Activated T-helper 2 cell treated with anti-CD3 and anti-CD28 coated beads, Interferon-gamma antibody, Interleukin-2, Interleukin-4, amounts not matched to agents 10 μg/mL and 5 μg/mL and 100 μg/mL, durations not matched to agents 14 hours and 24 hours and 36 hours (primary cell): ENCODE results near the gene ANKRD34B. TPM values are rescaled to one million over a fixed set of nuclear protein-coding genes. Genes with fewer than 3 reads are reported as not detected.
A peak's percentile ranks its signal among the peaks of the same experiment; 100 is the strongest.

Source experiments
- DNase-seq: peaks from one replicate; pipeline ENCODE4 v3.0.0; 2021; ENCODE audit warnings: low spot score
- H3K27ac Mint-ChIP-seq: one replicate; pipeline ENCODE4 v1.8.0; 2021; ENCODE audit warnings: mixed read lengths
- H3K27me3 Mint-ChIP-seq: one replicate; pipeline ENCODE4 v1.8.0; 2021; ENCODE audit warnings: low read depth, mixed read lengths
- H3K36me3 Mint-ChIP-seq: one replicate; pipeline ENCODE4 v1.8.0; 2021; ENCODE audit warnings: low read depth, mixed read lengths
- H3K4me1 Mint-ChIP-seq: one replicate; pipeline ENCODE4 v1.8.0; 2021; ENCODE audit warnings: low read depth, mixed read lengths
- H3K4me3 Mint-ChIP-seq: one replicate; pipeline ENCODE4 v1.8.0; 2021; ENCODE audit warnings: low read depth, mild to moderate bottlenecking, moderate library complexity, mixed read lengths
- H3K9me3 Mint-ChIP-seq: one replicate; pipeline ENCODE4 v1.8.0; 2021; ENCODE audit warnings: mixed read lengths
- intact Hi-C: fragments of 100-400 bp; cut with micrococcal nuclease; formaldehyde crosslinking; loops from one replicate; pipeline ENCODE4 v1.15.1; 2023
- total RNA-seq: library from RNA; stranded (reverse); gene quantifications from 2 replicates; pipeline ENCODE4 v1.2.3, GENCODE V29; 2022

Gene ANKRD34B
- total RNA-seq: not detected in 2 replicates

DNA sequence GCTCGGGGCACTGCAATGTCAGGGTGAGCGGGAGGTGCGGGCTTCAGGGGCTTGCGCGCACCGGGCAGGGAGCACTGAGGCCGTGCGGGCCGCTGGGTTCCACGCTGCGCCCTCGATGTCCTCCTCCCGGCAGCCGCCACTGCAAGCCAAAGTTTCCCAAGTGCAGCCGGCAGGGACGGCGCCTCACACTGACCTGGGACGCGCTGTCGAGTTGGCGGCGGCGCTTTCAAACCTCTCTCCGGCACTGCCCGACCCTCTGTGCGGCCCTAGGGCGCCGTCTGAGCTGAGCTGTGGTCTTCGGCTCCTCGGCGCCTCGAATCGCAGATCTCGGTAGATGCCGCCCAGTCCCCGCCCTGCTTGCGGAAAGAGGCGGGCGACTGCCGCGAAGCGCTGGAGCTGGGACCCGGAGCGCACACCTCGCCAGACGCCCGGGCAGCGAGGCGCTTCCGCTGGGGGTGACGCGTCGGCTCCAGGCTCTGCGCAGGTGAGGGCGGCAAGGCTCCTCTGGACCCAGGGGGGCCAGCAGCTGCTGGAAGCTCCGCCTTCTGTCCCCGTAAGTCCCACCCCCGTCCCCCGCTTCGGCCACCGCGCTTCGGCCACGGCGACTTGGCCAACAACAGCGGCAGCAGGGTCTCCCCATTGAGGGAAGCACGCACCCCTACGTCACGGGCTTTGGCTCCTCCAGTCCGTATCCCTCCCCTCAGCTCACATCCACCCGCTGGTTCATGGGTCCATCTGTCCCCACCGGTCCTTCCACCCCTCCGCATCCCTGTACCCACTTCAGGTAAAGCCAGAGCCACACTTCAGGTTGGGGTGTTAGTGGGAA is at the start of gene ANKRD34B:
TSS of gene ANKRD34B (minus strand) at position 320 of the 826 bp plus-strand sequence. CDS start 10,261 bp downstream, outside the sequence.
- Mint-ChIP-seq H3K27ac (no peak within 1 kb of the TSS), H3K4me3 (peak within 1 kb of the TSS; percentile 67), H3K36me3 (no peaks in the 10 kb centered on the region), H3K4me1 (no peaks in the 10 kb centered on the region), H3K9me3 (no peaks in the 10 kb centered on the region), H3K27me3 (peaks cover 60% of the 10 kb centered on the region)
- DNase-seq: peak; percentile 39
- intact Hi-C loops: no loop called here

DNA sequence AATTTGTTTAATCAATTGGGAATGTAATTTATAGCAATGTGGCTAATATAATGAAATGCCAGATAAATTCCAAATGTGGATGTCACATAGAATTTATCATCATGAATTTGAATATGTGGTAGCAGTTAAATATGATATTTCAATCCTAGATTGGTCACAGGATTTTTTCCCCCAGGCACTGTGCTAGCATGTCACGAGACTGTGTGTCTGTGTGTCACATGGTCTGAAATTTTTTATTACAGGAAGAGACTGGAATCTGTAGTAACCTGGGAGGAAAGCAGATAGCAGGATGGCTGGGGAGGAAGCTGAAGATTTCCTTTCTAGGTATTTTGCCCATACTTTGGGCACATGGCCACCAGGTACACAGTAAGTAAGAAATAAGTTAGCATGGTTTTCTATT is 49.0 kb upstream of the ANKRD34B start:
- no peak for DNase-seq
- Mint-ChIP-seq H3K27ac (no peak overlapping the region), H3K4me1 (peaks cover 6% of the 10 kb centered on the region), H3K9me3 (no peaks in the 10 kb centered on the region), H3K4me3 (no peak overlapping the region), H3K36me3 (peaks cover 16% of the 10 kb centered on the region), H3K27me3 (no peaks in the 10 kb centered on the region)
- intact Hi-C loops: no loop called here

DNA sequence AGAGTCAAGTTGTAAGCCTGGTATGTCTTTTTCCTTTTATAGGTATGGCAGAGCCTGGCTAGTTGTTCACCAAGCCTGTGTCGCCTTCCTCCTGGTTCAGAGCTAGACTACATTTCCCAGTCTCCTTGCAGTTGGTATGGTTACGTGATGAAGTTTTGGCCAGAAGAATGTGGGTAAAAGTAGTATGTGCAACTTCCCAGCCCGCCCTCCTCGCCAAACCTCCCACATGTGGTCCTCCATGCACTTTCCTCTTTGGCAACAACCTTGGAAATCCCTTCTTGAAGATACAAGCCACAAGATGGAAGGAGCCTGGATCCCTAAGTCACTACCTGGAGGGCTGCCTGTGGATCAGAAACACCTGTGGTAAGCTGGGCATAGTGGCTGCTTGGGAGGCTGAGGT is 48.4 kb upstream of the ANKRD34B start:
- Mint-ChIP-seq H3K4me3 (no peak overlapping the region), H3K9me3 (no peaks in the 10 kb centered on the region), H3K4me1 (peaks cover 6% of the 10 kb centered on the region), H3K27ac (no peak overlapping the region), H3K36me3 (peaks cover 16% of the 10 kb centered on the region), H3K27me3 (no peaks in the 10 kb centered on the region)
- intact Hi-C loops: no loop called here
- no peak for DNase-seq

DNA sequence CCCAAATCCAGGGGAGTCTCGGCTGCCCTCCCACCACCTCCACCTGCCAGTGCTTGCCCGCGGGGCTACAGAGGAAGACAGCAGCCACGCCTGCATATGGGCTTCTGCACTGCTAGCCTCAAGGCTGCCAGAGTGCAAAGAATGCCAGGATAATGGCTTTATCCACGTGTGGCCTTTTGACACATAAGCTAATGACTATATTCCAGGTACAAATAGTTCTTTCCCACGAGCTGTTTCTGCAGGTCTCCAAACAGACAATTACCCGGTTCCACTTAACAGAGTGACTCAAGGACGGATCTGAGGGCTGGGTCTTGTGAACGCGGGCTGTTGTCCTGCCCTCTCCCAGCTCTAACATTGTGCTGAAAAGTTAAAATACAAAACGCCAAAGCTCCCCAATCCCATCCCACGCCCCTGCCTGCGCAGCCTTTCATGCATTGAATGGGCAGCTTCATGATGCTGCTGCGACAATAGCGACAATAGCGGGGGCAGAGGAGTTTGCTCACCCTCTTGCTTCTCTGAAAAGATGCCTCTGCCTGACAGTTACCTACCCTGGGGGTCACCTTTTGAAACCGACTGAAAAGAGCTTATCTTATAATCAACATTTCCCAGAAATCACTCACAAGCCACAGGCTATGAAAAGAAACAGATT is 45.3 kb upstream of the ANKRD34B start:
- Mint-ChIP-seq H3K4me1 (peaks cover 6% of the 10 kb centered on the region), H3K27me3 (no peaks in the 10 kb centered on the region), H3K4me3 (no peak overlapping the region), H3K9me3 (no peaks in the 10 kb centered on the region), H3K27ac (no peak overlapping the region), H3K36me3 (peaks cover 4% of the 10 kb centered on the region)
- intact Hi-C loops: no loop called here
- no peak for DNase-seq

DNA sequence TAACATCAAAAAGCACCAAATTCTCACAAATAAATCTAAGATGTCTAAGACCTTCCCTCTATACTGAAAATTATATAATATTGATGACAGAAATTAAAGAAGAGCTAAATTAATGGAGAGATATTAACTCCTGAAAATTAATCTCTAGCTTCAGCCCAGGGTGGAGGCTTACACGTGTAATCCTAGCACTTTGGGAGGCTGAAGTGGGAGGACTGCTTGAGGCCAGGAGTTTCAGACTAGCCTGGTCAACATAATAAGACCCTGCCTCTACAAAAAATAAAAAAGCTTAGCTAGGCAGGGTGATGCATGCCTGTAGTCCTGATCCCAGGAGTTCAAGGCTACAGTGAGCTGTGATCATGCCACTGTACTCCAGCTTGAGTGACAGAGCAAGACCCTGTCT is 39.6 kb upstream of the ANKRD34B start:
- Mint-ChIP-seq H3K4me3 (no peak overlapping the region), H3K9me3 (peaks cover 10% of the 10 kb centered on the region), H3K36me3 (peaks cover 3% of the 10 kb centered on the region), H3K27ac (no peak overlapping the region), H3K27me3 (no peaks in the 10 kb centered on the region), H3K4me1 (peaks cover 3% of the 10 kb centered on the region)
- DNase-seq: no peak
- intact Hi-C loops: no loop called here

DNA sequence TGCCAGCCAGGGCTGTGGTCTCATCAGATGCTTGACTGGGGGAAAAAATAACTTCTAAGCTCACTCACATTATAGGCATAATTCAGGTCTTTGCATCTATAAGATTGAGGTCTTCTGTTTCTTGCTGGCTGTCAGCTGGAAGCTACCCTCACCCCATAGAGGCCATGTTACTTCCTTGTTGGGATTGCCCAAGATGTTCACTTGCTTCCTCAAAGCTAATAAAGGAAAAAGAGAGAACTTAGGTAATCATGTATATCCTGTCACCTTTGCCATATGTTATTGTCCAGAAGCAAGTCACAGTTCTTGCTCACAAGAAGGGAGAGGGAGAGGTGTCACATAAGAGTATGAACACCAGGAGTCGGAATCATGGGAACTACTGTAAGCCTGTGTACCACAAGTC is 38.7 kb upstream of the ANKRD34B start:
- intact Hi-C loops: no loop called here
- H3K27me3 Mint-ChIP-seq: no peaks in the 10 kb centered on the region
- no peak overlapping the region for H3K27ac Mint-ChIP-seq
- H3K4me3 Mint-ChIP-seq: no peak overlapping the region
- H3K4me1 Mint-ChIP-seq: peaks cover 3% of the 10 kb centered on the region
- peaks cover 10% of the 10 kb centered on the region for H3K9me3 Mint-ChIP-seq
- peaks cover 3% of the 10 kb centered on the region for H3K36me3 Mint-ChIP-seq
- no peak for DNase-seq

DNA sequence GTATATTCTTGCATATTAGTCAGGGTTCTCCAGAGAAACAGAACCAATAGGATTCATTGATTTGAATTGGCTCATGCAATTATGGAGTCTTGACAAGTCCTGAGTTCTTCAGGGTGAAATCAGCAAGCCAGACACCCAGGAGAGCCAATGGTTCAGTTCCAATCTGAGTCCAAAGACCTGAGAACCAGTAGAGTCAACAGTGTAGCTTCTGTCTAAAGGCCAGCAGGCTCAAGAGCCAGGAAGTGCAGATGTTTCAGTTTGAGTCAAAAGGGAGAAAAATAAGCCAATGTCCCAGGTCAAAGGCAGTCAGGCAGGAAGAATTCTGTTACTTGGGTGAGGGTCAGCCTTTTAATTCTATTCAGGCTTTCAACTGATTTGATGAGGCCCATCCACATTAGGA is 37.8 kb upstream of the ANKRD34B start:
- peaks cover 10% of the 10 kb centered on the region for H3K9me3 Mint-ChIP-seq
- H3K4me1 Mint-ChIP-seq: peaks cover 3% of the 10 kb centered on the region
- no peak for DNase-seq
- intact Hi-C loops: no loop called here
- H3K27me3 Mint-ChIP-seq: no peaks in the 10 kb centered on the region
- no peak overlapping the region for H3K27ac Mint-ChIP-seq
- H3K4me3 Mint-ChIP-seq: no peak overlapping the region
- peaks cover 3% of the 10 kb centered on the region for H3K36me3 Mint-ChIP-seq

DNA sequence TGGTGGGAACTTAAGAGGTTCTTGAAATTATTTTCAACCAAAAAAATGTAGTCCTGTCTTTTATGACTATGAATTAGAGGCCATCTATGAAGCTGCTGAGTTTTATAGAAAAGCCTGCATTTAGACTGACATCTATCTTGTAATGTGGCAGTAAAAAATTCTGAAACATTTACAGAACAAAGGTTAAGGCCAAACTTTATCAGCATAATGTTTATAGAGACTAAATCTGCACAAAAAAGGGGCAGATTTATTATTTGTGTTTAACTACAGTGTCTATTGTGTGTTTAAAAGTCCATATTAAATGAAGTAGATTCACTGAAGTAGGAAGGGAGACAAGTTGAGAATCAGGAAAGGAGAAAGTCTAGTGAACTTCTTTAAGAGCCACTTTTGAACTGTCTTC is 37.3 kb upstream of the ANKRD34B start:
- Mint-ChIP-seq H3K4me3 (no peak overlapping the region), H3K27me3 (no peaks in the 10 kb centered on the region), H3K4me1 (peaks cover 3% of the 10 kb centered on the region), H3K36me3 (peaks cover 3% of the 10 kb centered on the region), H3K9me3 (peaks cover 10% of the 10 kb centered on the region), H3K27ac (no peak overlapping the region)
- intact Hi-C loops: no loop called here
- DNase-seq: no peak

DNA sequence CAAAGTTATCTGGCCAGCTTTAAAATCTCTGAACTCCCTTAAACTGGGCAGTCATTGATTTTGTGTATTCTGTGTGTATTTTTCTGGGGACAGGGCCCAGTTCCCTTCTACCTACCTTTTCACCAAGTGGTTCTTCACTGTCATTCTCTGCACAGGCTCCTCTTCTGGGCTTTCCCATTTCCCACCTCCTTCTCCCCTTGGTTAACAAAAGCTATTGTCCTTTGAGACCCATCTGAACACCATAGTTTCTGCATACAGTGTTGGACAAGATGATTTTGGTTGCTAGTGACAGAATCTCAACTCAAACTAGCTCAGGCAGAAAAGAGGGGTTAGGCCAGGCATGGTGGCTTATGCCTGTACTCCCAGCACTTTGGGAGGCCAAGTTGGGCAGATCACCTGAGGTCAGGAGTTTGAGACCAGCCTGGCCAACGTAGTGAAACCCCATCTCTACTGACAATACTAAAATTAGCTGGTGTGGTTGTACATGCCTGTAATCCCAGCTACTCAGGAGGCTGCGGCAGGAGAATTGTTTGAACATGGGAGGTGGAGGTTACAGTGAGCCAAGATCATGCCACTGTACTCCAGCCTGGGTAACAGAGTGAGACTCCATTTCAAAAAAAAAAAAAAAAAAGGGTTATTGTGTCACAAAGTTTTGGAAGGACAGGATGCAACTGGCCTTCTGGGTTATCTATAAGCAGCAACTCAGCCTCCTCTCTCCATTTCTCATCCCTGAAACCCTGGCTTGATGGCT is 31.0 kb upstream of the ANKRD34B start:
- intact Hi-C loops: no loop called here
- H3K4me1 Mint-ChIP-seq: no peaks in the 10 kb centered on the region
- no peak for DNase-seq
- H3K4me3 Mint-ChIP-seq: no peak overlapping the region
- H3K27me3 Mint-ChIP-seq: no peaks in the 10 kb centered on the region
- no peaks in the 10 kb centered on the region for H3K9me3 Mint-ChIP-seq
- H3K27ac Mint-ChIP-seq: no peak overlapping the region
- no peaks in the 10 kb centered on the region for H3K36me3 Mint-ChIP-seq

DNA sequence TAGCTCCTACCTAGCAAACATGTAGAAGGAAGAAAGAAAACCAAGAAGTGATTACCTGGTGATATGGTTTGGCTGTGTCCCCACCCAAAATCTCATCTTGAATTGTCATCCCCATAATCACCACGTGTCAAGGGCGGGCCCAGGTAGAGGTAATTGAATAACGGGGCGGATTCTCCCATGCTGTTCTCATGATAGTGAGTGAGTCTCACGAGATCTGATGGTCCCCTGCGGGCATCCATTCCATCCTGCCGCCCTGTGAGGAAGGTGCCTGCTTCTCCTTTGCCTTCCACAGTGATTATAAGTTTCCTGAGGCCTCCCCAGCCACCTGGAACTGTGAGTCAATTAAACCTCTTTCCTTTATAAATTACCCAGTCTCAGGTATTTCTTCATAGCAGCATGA is 27.4 kb upstream of the ANKRD34B start:
- H3K36me3 Mint-ChIP-seq: no peaks in the 10 kb centered on the region
- H3K9me3 Mint-ChIP-seq: no peaks in the 10 kb centered on the region
- intact Hi-C loops: no loop called here
- no peaks in the 10 kb centered on the region for H3K4me1 Mint-ChIP-seq
- no peak overlapping the region for H3K27ac Mint-ChIP-seq
- H3K27me3 Mint-ChIP-seq: peaks cover 2% of the 10 kb centered on the region
- H3K4me3 Mint-ChIP-seq: no peak overlapping the region
- no peak for DNase-seq

DNA sequence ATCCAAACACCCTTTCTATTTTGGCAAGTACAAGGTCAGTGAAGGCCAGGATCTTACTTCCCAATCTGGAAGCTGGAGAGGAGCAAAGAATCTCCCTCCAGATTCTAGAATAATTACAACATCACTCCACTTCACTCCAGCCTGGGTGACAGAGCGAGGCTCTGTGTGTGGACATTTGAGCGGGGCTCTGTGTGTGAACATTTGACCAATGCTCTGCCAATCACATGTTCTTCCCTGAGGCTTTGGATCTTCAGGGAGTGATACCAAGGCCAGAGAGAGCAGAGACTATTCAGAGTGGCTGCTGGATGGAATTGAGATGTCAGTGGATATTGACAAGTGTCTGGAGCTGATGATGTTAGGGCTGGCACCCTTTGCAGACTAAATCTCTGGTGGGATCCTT is 24.7 kb upstream of the ANKRD34B start:
- no peak for DNase-seq
- H3K9me3 Mint-ChIP-seq: no peaks in the 10 kb centered on the region
- H3K27ac Mint-ChIP-seq: no peak overlapping the region
- H3K4me1 Mint-ChIP-seq: no peaks in the 10 kb centered on the region
- H3K27me3 Mint-ChIP-seq: peaks cover 17% of the 10 kb centered on the region
- intact Hi-C loops: no loop called here
- no peaks in the 10 kb centered on the region for H3K36me3 Mint-ChIP-seq
- H3K4me3 Mint-ChIP-seq: no peak overlapping the region

DNA sequence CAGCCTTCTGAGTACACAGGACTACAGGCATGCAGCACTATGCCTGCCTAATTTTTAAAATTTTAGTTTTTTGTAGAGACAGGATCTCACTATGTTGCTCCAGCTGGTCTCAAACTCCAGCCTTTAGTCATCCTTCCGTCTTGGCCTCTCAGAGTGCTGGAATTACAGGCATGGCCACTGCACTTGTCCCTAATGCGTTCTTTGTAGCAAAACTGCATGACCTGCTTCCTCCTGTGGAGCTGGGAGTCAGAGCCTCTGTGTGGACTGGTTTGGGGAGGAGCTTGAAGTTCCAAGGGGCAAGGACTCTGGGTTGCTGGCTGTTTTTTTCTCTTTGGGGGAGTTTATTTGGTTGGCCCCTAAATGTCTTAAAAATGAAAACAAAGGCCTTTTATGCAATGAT is 22.7 kb upstream of the ANKRD34B start:
- intact Hi-C loops: no loop called here
- H3K27me3 Mint-ChIP-seq: peaks cover 17% of the 10 kb centered on the region
- no peaks in the 10 kb centered on the region for H3K36me3 Mint-ChIP-seq
- no peak overlapping the region for H3K4me3 Mint-ChIP-seq
- H3K9me3 Mint-ChIP-seq: no peaks in the 10 kb centered on the region
- H3K4me1 Mint-ChIP-seq: no peaks in the 10 kb centered on the region
- H3K27ac Mint-ChIP-seq: no peak overlapping the region
- DNase-seq: no peak

DNA sequence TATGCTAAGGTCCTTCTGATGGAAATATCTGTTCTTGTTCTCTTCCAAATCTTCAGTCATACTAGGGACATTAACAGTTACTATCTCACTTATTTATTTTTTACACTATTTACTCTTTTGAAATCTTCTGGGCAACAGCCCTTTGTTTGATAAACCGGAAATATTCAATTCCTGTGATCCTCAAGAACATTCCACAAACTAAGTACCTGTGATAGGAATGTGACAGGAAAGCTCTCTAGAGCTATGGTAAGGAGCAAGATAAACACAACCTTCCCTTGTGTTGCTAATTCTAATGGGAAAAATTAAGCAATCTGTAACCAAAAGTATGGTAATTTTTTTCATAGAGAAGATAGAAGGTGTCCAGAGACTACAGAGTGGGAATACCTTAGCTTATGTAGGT is 22.0 kb upstream of the ANKRD34B start:
- no peak for DNase-seq
- peaks cover 17% of the 10 kb centered on the region for H3K27me3 Mint-ChIP-seq
- H3K36me3 Mint-ChIP-seq: no peaks in the 10 kb centered on the region
- H3K9me3 Mint-ChIP-seq: no peaks in the 10 kb centered on the region
- H3K4me3 Mint-ChIP-seq: no peak overlapping the region
- H3K4me1 Mint-ChIP-seq: no peaks in the 10 kb centered on the region
- no peak overlapping the region for H3K27ac Mint-ChIP-seq
- intact Hi-C loops: no loop called here
